HG03064 (cell line): ENCODE data around the gene WWC1.
"Not testable (repeated sequence)": the region's sequence is repeated elsewhere in the genome, so short reads cannot be mapped to it uniquely, and the experiment has no call there.

Experiments used
- ATAC-seq: cut with Tn5 transposase; IDR thresholded peaks from one replicate; pipeline ENCODE4 v1.9.1; 2021; ENCODE audit warnings: low read depth; ENCODE audit not compliant: unreplicated experiment

The WWC1 gene

GRCh38 chr5:168430296-168430695, 138.9 kb downstream of the WWC1 start:
- no peak for ATAC-seq

- ATAC-seq, result no peak
These were observed 141.5 kb downstream of the WWC1 start for GRCh38 chr5:168432903-168433302.

GRCh38 chr5:168434001-168434400, 142.6 kb downstream of the WWC1 start:
- no peak for ATAC-seq

GRCh38 chr5:168434746-168435321, 143.4 kb downstream of the WWC1 start:
- ATAC-seq, result no peak

GRCh38 chr5:168435340-168435739, 143.9 kb downstream of the WWC1 start:
- ATAC-seq, result not testable (repeated sequence)

- no peak for ATAC-seq
These were observed 146.9 kb downstream of the WWC1 start for GRCh38 chr5:168438349-168438748.

GRCh38 chr5:168443533-168443932, 152.1 kb downstream of the WWC1 start:
- ATAC-seq, result no peak

- no peak for ATAC-seq
These were observed 152.7 kb downstream of the WWC1 start for GRCh38 chr5:168443950-168444700.

GRCh38 chr5:168446983-168447619, 155.7 kb downstream of the WWC1 start:
- no peak for ATAC-seq

- no peak for ATAC-seq
These were observed 156.4 kb downstream of the WWC1 start for GRCh38 chr5:168447808-168448207.

GRCh38 chr5:168449166-168449565, 157.7 kb downstream of the WWC1 start:
- ATAC-seq, result no peak

GRCh38 chr5:168451565-168451964, 160.1 kb downstream of the WWC1 start:
- no peak for ATAC-seq

GRCh38 chr5:168455201-168455600, 163.8 kb downstream of the WWC1 start:
- ATAC-seq, result no peak

- ATAC-seq, result no peak
These were observed 166.1 kb downstream of the WWC1 start for GRCh38 chr5:168457542-168457941.

- no peak for ATAC-seq
These were observed 169.2 kb downstream of the WWC1 start for GRCh38 chr5:168460606-168461005.

- no peak for ATAC-seq
These were observed 171.6 kb downstream of the WWC1 start for GRCh38 chr5:168463081-168463480.

- ATAC-seq, result peak; percentile 69
These were observed 172.8 kb downstream of the WWC1 start for GRCh38 chr5:168464214-168464613.

GRCh38 chr5:168464641-168465040, 173.2 kb downstream of the WWC1 start:
- ATAC-seq, result no peak

- no peak for ATAC-seq
These were observed 176.4 kb downstream of the WWC1 start for GRCh38 chr5:168467755-168468330.

GRCh38 chr5:168468836-168469235, 177.4 kb downstream of the WWC1 start:
- no peak for ATAC-seq

- ATAC-seq, result no peak
These were observed 178.4 kb downstream of the WWC1 start for GRCh38 chr5:168469816-168470215.
